SK-N-SH (cell line): ENCODE results near the gene MAPK10. TPM values are rescaled to one million over a fixed set of nuclear protein-coding genes. Genes with fewer than 3 reads are reported as not detected.

Experiments
- CTCF ChIA-PET: fragments of 300-600, 350-600 bp; formaldehyde crosslinking; extraction: SDS; loops from one replicate; lab custom pipeline; 2021; lab: Yijun Ruan, JAX
- POLR2A ChIA-PET: fragments of 350-600 bp; sonication (Branson Sonifier 250); formaldehyde crosslinking; extraction: SDS; loops from one replicate; lab custom pipeline; 2020; ENCODE audit warnings: antibody characterized with exemption, inconsistent platforms; lab: Yijun Ruan, JAX
- DNase-seq: peaks from one replicate; pipeline ENCODE4 v3.0.0; 2012
- H2AFZ ChIP-seq: fragments of 200-600 bp; sonication (generic); 2 replicates; pipeline ENCODE4 v1.8.1; 2016; ENCODE audit warnings: antibody characterized with exemption, mild to moderate bottlenecking, low read depth
- H3F3A ChIP-seq: fragments of 200-600 bp; sonication (generic); replicated peaks from 2 replicates; pipeline ENCODE3; 2016; ENCODE audit warnings: antibody characterized with exemption, mild to moderate bottlenecking; ENCODE audit not compliant: insufficient read depth
- H3K27ac ChIP-seq, 2 experiments: fragments of 200-500 bp in 1 of 2; fragments of 200-600 bp in 1 of 2; sonication (Bioruptor generic) in 1 of 2; sonication (generic), shearing (Covaris generic) in 1 of 2; 2 replicates each; pipeline versions ENCODE4 v1.5.1 to v1.6.1; 2014 to 2016; ENCODE audit warnings: low read depth in 2 of 2, inconsistent platforms in 1 of 2, low read length in 1 of 2, mild to moderate bottlenecking in 1 of 2, mixed read lengths in 1 of 2
- H3K27me3 ChIP-seq: fragments of 200-600 bp; sonication (generic), shearing (Covaris generic); 2 replicates; pipeline ENCODE4 v1.6.1; 2016; ENCODE audit warnings: mixed run types; ENCODE audit not compliant: insufficient read depth
- H3K36me3 ChIP-seq, 2 experiments: fragments of 200-500 bp in 1 of 2; fragments of 200-600 bp in 1 of 2; sonication (Bioruptor generic) in 1 of 2; sonication (generic) in 1 of 2; replicated peaks in 1 of 2; 2 replicates each; pipeline versions ENCODE3 to v1.5.1; 2014 to 2016; ENCODE audit warnings: low read length in 1 of 2, mild to moderate bottlenecking in 1 of 2; ENCODE audit not compliant: insufficient read depth in 2 of 2, control insufficient read depth in 1 of 2
- H3K4me1 ChIP-seq, 2 experiments: fragments of 200-500 bp in 1 of 2; fragments of 200-600 bp in 1 of 2; sonication (Bioruptor generic) in 1 of 2; sonication (generic), shearing (Covaris generic) in 1 of 2; 2 replicates each; pipeline versions ENCODE4 v1.5.1 to v1.6.1; 2014 to 2016; ENCODE audit warnings: low read depth in 1 of 2, low read length in 1 of 2, mixed run types in 1 of 2; ENCODE audit not compliant: insufficient read depth in 2 of 2, control insufficient read depth in 1 of 2
- H3K4me2 ChIP-seq: fragments of 200-600 bp; sonication (generic), shearing (Covaris generic); 2 replicates; pipeline ENCODE4 v1.6.1; 2017; ENCODE audit warnings: mixed run types
- H3K4me3 ChIP-seq, 2 experiments: fragments of 200-500 bp in 1 of 2; fragments of 200-600 bp in 1 of 2; sonication (Bioruptor generic) in 1 of 2; sonication (generic), shearing (Covaris generic) in 1 of 2; 2 replicates each; pipeline versions ENCODE4 v1.5.1 to v1.8.1; 2014 to 2016; ENCODE audit warnings: low read depth in 2 of 2, inconsistent platforms in 1 of 2, low read length in 1 of 2, mild to moderate bottlenecking in 1 of 2, mixed read lengths in 1 of 2, moderate library complexity in 1 of 2
- H3K79me2 ChIP-seq: fragments of 200-600 bp; sonication (generic); 2 replicates; pipeline ENCODE4 v1.8.1; 2017; ENCODE audit warnings: mild to moderate bottlenecking; ENCODE audit not compliant: insufficient read depth
- H3K9ac ChIP-seq: fragments of 200-600 bp; sonication (generic); 2 replicates; pipeline ENCODE4 v1.6.1; 2017; ENCODE audit warnings: mixed run types
- H3K9me2 ChIP-seq: fragments of 200-600 bp; sonication (generic); 2 replicates; pipeline ENCODE4 v1.6.1; 2017; ENCODE audit warnings: mixed run types
- H3K9me3 ChIP-seq: fragments of 200-600 bp; sonication (generic); 2 replicates; pipeline ENCODE4 v1.6.1; 2017; ENCODE audit warnings: mixed run types, mild to moderate bottlenecking, moderate library complexity
- H4K20me1 ChIP-seq: fragments of 200-600 bp; sonication (generic); 2 replicates; pipeline ENCODE4 v1.6.1; 2017; ENCODE audit warnings: mild to moderate bottlenecking, mixed run types; ENCODE audit not compliant: insufficient read depth
- EZH2phosphoT487 ChIP-seq: fragments of 200-600 bp; sonication (generic); IDR thresholded peaks from 2 replicates; pipeline ENCODE4 v1.6.1; 2017; ENCODE audit warnings: low read depth, mixed run types, mild to moderate bottlenecking, antibody characterized with exemption, moderate library complexity, borderline replicate concordance
- GATA2 ChIP-seq: sonication (generic); formaldehyde crosslinking; IDR thresholded peaks from 2 replicates; pipeline ENCODE4 v1.5.0; 2020; ENCODE audit warnings: mild to moderate bottlenecking, missing genetic modification reagents
- MEF2A ChIP-seq: IDR thresholded peaks from 2 replicates; pipeline ENCODE4 v1.4.0; 2012; ENCODE audit warnings: low read depth, borderline replicate concordance
- MXI1 ChIP-seq: IDR thresholded peaks from 2 replicates; pipeline ENCODE4 v1.6.1; 2012; ENCODE audit warnings: mild to moderate bottlenecking, low read depth, low read length, improper control_type of control experiment
- NRF1 ChIP-seq: IDR thresholded peaks from 2 replicates; pipeline ENCODE4 v1.6.1; 2012; ENCODE audit warnings: low read depth, mild to moderate bottlenecking, low read length
- POLR2AphosphoS5 ChIP-seq: IDR thresholded peaks from 2 replicates; pipeline ENCODE4 v1.6.1; 2012; ENCODE audit warnings: low read depth, low read length
- RAD21 ChIP-seq: IDR thresholded peaks from 2 replicates; pipeline ENCODE4 v1.6.1; 2012; ENCODE audit warnings: mild to moderate bottlenecking, low read length
- TCF12 ChIP-seq: IDR thresholded peaks from 2 replicates; pipeline ENCODE4 v1.4.0; 2012
- YY1 ChIP-seq: IDR thresholded peaks from 2 replicates; pipeline ENCODE4 v1.4.0; 2012; ENCODE audit warnings: low read depth, mild to moderate bottlenecking
- WGBS: methylation state at CpG from one replicate; pipeline ENCODE4 v1.1.6; 2017; ENCODE audit warnings: low lambda C conversion rate; 5-methylcytosine and 5-hydroxymethylcytosine counted together
- polyA plus RNA-seq, 3 experiments: library from polyadenylated mRNA; depleted of rRNA; stranded (reverse); fragments of >200 nt; gene quantifications; 2 replicates each; pipeline ENCODE4 v1.2.3, GENCODE V29; 2012
- TF ChIP-seq, protein P1 (sequence below): fragments of 150-350 bp; IDR thresholded peaks from 2 replicates; pipeline ENCODE4 v1.6.1; 2016; ENCODE audit warnings: mild to moderate bottlenecking, low read depth, low read length
- TF ChIP-seq, protein P2 (sequence below): IDR thresholded peaks from 2 replicates; pipeline ENCODE4 v1.4.0; 2012; ENCODE audit warnings: low read depth, borderline replicate concordance

MAPK10 gene
- polyA plus RNA-seq, 1 of the 3 experiments (the other 2 are of a cell fraction) = 8.1 TPM

DNA sequence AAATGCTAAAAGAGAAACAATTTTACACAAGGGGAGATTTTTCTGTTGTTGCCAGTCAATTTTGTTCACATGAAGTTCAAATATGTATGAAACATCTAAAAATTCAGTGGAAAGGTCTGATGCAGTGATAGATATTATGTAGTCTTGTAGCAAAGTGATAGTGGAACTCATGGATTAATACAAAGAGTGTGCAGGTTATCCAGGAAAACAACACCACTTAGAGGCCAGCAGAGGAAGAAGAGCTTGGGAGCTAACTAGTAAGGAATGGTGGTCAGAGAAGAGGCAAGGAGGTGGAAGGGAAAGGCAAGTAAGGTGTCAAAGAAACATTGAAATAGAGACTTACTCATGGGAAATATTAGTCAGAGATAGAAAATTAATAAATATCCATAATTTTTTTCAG is 395.6 kb downstream of the MAPK10 start:
- TF ChIP-seq GATA2 (CRISPR knock-in tag) = no peak
- TF ChIP-seq MEF2A = no peak
- TF ChIP-seq RAD21 = 0 out of 2 replicates have a peak, but pooled peaks have one; percentile 21
- TF ChIP-seq, all 33 proteins: peak for 1
- Histone ChIP-seq H3K36me3 (no peaks in the 10 kb centered on the region), H3K9ac (no peak overlapping the region), H3F3A (no peaks in the 10 kb centered on the region), H3K9me3 (no peaks in the 10 kb centered on the region), H3K27ac (no peak overlapping the region), H4K20me1 (no peaks in the 10 kb centered on the region), H2AFZ (no peak overlapping the region), H3K27me3 (no peaks in the 10 kb centered on the region), H3K79me2 (no peaks in the 10 kb centered on the region), H3K9me2 (no peaks in the 10 kb centered on the region), H3K4me1 (peaks cover 0 to 2% of the 10 kb centered on the region in 2 experiments; a peak in 2 of 4 replicates), H3K4me2 (no peak overlapping the region), H3K4me3 (no peak overlapping the region)
- DNase-seq = no peak
- ChIA-PET POLR2A (no interaction called here), CTCF (interaction anchor here (1.1 to 3.2 kb wide), 3 partner anchors 43 to 168 kb away, joined by 3 to 19 read pairs (median 4); no protein-coding TSS in a partner anchor)

DNA sequence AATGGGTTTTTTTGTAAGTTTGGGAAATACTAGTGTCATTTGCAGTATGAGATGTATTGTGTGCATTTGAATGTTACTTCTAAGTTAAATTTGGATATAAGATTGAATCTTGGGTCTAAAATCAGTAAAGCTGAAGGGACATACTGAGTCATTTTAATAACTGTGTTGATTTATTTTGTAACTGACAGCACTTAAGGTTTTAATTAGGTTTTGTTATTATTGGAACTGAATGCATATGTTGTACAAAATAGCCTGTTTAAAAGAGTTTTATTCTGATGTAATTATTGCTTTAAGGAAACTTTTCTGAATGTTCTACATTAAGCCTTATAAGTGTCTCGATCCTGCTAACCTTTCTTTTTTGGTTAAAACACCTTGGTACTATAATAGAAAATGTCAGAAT is 396.6 kb downstream of the MAPK10 start:
- Histone ChIP-seq H3K4me2 (no peak overlapping the region; the same call in 1 of the 2 replicates), H3K27me3 (no peaks in the 10 kb centered on the region), H3K4me1 (peaks cover 0 to 2% of the 10 kb centered on the region in 2 experiments; a peak in 2 of 4 replicates), H3K79me2 (no peaks in the 10 kb centered on the region), H3K9me3 (no peaks in the 10 kb centered on the region), H3K9me2 (no peaks in the 10 kb centered on the region), H3K36me3 (no peaks in the 10 kb centered on the region), H4K20me1 (no peaks in the 10 kb centered on the region), H3F3A (no peaks in the 10 kb centered on the region), H3K9ac (no peak overlapping the region), H3K4me3 (no peak overlapping the region), H3K27ac (peak overlapping the region in 1 of 2 experiments; percentile 13; a peak in 1 of 4 replicates), H2AFZ (no peak overlapping the region)
- 66% methylated on average over 1 of the region's 1 CpG for WGBS
- no peak for TF ChIP-seq YY1
- TF ChIP-seq NRF1 = no peak
- no peak for TF ChIP-seq EZH2phosphoT487
- TF ChIP-seq, protein P1, sequence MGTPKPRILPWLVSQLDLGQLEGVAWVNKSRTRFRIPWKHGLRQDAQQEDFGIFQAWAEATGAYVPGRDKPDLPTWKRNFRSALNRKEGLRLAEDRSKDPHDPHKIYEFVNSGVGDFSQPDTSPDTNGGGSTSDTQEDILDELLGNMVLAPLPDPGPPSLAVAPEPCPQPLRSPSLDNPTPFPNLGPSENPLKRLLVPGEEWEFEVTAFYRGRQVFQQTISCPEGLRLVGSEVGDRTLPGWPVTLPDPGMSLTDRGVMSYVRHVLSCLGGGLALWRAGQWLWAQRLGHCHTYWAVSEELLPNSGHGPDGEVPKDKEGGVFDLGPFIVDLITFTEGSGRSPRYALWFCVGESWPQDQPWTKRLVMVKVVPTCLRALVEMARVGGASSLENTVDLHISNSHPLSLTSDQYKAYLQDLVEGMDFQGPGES = no peak
- TF ChIP-seq POLR2AphosphoS5 = no peak
- TF ChIP-seq MXI1 = no peak
- TF ChIP-seq TCF12 = no peak
- TF ChIP-seq, protein P2, sequence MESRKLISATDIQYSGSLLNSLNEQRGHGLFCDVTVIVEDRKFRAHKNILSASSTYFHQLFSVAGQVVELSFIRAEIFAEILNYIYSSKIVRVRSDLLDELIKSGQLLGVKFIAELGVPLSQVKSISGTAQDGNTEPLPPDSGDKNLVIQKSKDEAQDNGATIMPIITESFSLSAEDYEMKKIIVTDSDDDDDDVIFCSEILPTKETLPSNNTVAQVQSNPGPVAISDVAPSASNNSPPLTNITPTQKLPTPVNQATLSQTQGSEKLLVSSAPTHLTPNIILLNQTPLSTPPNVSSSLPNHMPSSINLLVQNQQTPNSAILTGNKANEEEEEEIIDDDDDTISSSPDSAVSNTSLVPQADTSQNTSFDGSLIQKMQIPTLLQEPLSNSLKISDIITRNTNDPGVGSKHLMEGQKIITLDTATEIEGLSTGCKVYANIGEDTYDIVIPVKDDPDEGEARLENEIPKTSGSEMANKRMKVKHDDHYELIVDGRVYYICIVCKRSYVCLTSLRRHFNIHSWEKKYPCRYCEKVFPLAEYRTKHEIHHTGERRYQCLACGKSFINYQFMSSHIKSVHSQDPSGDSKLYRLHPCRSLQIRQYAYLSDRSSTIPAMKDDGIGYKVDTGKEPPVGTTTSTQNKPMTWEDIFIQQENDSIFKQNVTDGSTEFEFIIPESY = no peak
- TF ChIP-seq GATA2 (CRISPR knock-in tag) = no peak
- no peak for DNase-seq
- ChIA-PET CTCF (interaction anchor here (3.2 kb wide), 1 partner anchor 167 kb away, joined by 19 read pairs; no protein-coding TSS in a partner anchor), POLR2A (no interaction called here)
